ENCODE measurements around the gene OTOL1. TPM values are rescaled to one million over a fixed set of nuclear protein-coding genes. Genes with fewer than 3 reads are reported as not detected.

The OTOL1 gene
- not detected in 5 replicates for total RNA-seq (2022; extraction: Qiagen RNA extraction)

GRCh38 chr3:161496508-161496907 is at the start of gene OTOL1:
OTOL1 (plus strand) TSS chr3:161496808; CDS start chr3:161496808, 0 bp downstream.

Other genes starting within 250 kb of the OTOL1 start
- not detected in 5 replicates for gene SPTSSB, start 125.3 kb upstream of the OTOL1 start, total RNA-seq (2022; extraction: Qiagen RNA extraction)

Measured in A549 treated with Hydrocortisone at 1 μM for 4 hours (cell line).